GM18868 (cell line): ENCODE results near the gene ENKD1.

ENCODE experiments used
- ATAC-seq: cut with Tn5 transposase; IDR thresholded peaks from one replicate; pipeline ENCODE4 v1.9.1; 2021; ENCODE audit warnings: mild to moderate bottlenecking, moderate library complexity; ENCODE audit not compliant: unreplicated experiment

The ENKD1 gene

GRCh38 chr16:67679935-67680897 is 13.7 kb upstream of the ENKD1 start:
- ATAC-seq: no peak

GRCh38 chr16:67678354-67679023 is 11.9 kb upstream of the ENKD1 start:
- no peak for ATAC-seq

DNA sequence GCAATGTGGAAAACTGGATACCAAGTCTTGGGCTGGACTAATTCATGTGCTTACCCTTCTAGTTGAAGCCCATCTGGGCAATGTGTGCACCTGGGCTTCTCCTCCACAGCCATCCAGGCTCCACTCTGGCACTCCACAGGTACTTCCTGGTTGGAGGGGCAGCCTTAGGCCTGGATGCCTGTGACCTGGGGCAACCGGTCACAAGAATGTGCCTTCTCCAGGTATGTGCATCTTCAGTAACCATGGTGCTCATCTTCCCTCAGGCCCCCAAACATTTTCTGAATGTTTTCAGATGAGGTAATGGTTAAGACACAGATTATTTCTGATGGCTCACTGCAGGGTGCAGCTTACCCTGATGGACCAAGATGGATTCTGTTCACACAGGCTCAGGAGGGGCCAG is 11.2 kb upstream of the ENKD1 start:
- ATAC-seq: no peak

GRCh38 chr16:67676939-67677338 is 10.4 kb upstream of the ENKD1 start:
- ATAC-seq: no peak

- no peak for ATAC-seq
Measured at GRCh38 chr16:67676516-67676915, 10.0 kb upstream of the ENKD1 start.

- ATAC-seq: no peak
Measured at GRCh38 chr16:67675999-67676398, 9.4 kb upstream of the ENKD1 start.

- no peak for ATAC-seq
Measured at GRCh38 chr16:67675579-67675935, 9.0 kb upstream of the ENKD1 start.

GRCh38 chr16:67674851-67675578 is 8.5 kb upstream of the ENKD1 start:
- ATAC-seq: no peak

DNA sequence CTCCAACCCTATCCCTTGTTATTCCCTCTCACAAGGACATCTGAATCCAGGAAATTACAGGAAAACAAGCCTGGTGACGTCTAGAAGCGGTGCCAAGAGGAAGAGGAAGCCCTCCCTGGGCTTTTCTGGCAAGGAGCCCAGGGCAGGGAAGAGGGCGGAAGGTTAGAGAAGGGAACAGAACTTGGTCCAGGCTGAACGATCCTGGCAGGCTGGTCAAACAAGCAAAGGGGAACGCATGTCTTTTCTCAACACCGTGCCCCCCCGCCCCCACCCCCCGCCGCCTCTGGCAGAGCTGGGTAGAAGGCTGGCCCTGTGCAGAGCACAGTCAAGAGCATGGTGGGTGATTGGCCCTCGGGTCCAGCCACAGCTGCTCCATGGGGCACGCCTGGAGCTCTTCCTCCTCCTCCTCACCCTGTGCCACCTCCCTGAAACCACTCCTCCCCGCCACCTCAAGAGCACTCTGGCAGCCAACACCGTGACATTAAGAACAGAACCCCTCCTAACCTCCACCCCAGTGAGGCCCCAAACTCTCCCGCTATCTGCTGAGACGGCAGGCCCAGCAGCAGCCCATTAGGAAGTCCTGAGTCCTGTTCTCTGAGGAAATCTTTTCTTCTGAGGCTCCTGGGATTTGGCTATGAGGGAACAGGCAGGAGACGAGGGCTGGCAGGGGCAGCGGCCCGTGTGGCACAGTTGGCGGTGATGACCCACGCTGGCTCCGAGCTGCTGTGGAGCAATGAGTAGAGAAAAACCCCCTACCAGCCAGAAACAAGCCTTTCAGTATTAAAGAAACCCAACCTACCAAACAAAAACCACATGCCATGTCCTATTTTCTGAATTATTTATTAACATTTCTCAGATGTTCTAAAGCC is 7.4 kb upstream of the ENKD1 start:
- ATAC-seq: no peak

GRCh38 chr16:67672739-67673662 is 6.5 kb upstream of the ENKD1 start:
- no peak for ATAC-seq

DNA sequence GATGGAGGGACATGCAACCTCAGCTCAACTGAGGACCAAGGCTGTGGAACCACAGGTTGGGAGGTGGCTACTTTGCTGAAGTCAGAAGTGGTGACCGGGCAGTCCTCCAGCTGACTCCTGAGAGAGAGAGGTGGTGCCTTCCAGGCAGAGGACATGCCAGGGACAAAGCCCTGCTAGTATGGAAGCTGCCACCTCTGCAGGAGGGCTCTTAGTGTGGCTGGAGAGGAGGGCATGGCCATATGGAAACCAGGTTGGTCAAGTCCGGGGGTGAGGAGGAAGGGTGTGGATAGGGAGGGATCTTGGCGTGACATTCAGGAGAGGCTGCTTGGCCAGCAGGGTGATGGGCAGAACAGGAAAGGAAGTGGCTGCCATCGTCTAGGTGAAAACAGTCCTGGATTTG is 5.8 kb upstream of the ENKD1 start:
- ATAC-seq: no peak

GRCh38 chr16:67669499-67670101 is 3.0 kb upstream of the ENKD1 start:
- no peak for ATAC-seq

DNA sequence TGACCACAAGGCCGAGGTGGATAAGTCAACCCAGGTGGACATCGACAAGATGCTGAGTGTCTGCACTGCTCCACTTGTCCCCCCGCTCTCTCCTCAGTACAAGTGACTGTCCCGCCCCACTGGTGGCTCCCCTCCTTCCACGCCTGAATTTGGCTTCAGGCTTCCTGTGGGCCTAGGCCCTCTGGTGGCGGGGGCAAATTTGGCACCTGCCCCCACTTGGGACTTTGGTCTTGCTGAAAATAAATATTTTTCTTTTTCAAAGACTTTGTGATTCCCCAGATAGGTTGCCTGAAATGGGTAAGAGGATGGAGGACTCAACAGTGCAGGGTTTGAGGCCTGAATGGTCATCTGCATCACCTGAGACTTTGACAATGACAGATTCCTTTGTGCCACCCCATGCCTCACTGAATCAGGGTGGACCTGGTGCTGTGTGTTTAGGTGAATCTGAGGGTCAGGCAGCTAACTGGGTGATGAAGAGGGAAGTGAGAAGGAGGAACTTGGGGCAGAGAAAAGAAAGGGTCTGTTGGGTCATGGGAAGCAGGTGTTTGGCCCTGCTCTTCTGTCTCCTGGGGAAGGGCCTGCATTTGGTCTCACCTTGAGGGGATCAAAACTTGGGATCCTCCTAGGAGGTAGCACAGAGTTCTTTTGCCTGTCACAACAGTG is 2.1 kb upstream of the ENKD1 start:
- no peak for ATAC-seq

GRCh38 chr16:67667817-67668494 is 1.4 kb upstream of the ENKD1 start:
- ATAC-seq: peak; percentile 77

DNA sequence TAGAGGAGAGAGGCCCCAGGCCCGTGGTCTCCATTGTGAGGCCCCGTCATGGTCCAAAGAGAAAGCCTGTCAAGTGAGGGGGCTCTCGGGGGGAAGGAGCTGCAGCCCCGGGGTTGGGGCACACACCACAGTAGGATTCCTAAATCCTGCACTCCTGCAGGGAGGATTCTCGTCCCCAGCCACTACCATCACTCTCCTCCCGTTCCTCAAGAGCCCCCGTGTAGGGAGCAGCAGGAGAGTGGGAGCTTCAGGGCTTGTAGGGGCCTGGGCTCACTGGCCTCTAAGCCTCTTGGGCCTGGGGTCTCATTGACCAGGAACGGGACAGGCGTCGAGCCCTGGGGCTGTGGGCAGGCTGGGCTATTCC is 885 bp upstream of the ENKD1 start:
- no peak for ATAC-seq

GRCh38 chr16:67666032-67666551 is 458 bp downstream of the ENKD1 start:
- no peak for ATAC-seq

GRCh38 chr16:67665598-67665997 is 952 bp downstream of the ENKD1 start:
- no peak for ATAC-seq

DNA sequence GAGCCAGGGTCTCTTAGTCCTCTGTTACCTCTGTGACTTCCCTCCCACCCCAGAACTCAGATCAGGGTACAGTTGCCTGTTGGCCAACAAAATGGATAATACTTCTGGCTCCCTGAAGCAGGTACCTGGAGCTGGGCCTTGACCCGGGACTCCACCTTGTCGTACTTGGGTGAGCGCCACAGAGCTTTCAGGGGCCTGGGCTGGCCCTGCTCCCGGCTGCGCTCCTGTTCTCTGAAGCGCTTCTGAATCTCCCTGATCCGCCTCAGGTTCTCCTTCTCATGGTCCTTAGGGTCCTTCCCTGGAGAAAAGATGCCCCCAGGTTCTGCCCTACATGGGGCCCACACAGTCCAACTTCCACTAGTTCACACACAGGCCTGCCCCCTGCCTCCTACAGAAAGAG is 1.7 kb downstream of the ENKD1 start:
- no peak for ATAC-seq
